Activated B cell treated with CpG ODN at 0.5 μM for 24 hours (primary cell): ENCODE data around the gene NPAS2. TPM values are rescaled to one million over a fixed set of nuclear protein-coding genes. Genes with fewer than 3 reads are reported as not detected.

ENCODE experiments used
- ATAC-seq: fragments of 200-7000 bp; cut with Tn5 transposase; one replicate; pipeline ENCODE4 v1.10.0; 2021; ENCODE audit warnings: low read depth, mild to moderate bottlenecking, moderate library complexity
- CTCF ChIA-PET: fragments of 350-600 bp; sonication (Branson Sonifier 250); formaldehyde crosslinking; loops from one replicate; lab custom pipeline; 2021; ENCODE audit warnings: antibody characterized with exemption; lab: Charles Lee
- POLR2A ChIA-PET: fragments of 350-600 bp; sonication (Branson Sonifier 250); formaldehyde crosslinking; loops from one replicate; lab custom pipeline; 2021; ENCODE audit warnings: antibody characterized with exemption; lab: Charles Lee
- DNase-seq: peaks from one replicate; pipeline ENCODE4 v3.0.0; 2022
- H3K27ac Mint-ChIP-seq: one replicate; pipeline ENCODE4 v1.8.0; 2020; ENCODE audit warnings: mixed read lengths
- H3K27me3 Mint-ChIP-seq: one replicate; pipeline ENCODE4 v1.8.0; 2021; ENCODE audit warnings: mixed read lengths
- H3K36me3 Mint-ChIP-seq: one replicate; pipeline ENCODE4 v1.8.0; 2021; ENCODE audit warnings: low read depth, mixed read lengths
- H3K4me1 Mint-ChIP-seq: one replicate; pipeline ENCODE4 v1.8.0; 2021; ENCODE audit warnings: mixed read lengths
- H3K4me3 Mint-ChIP-seq: one replicate; pipeline ENCODE4 v1.8.0; 2020; ENCODE audit warnings: mild to moderate bottlenecking, mixed read lengths
- H3K9me3 Mint-ChIP-seq: one replicate; pipeline ENCODE4 v1.8.0; 2020; ENCODE audit warnings: mixed read lengths
- intact Hi-C: fragments of 100-400 bp; cut with micrococcal nuclease; formaldehyde crosslinking; loops from one replicate; pipeline ENCODE4 v1.15.1; 2024
- total RNA-seq: library from RNA; stranded (reverse); gene quantifications from 2 replicates; pipeline ENCODE4 v1.2.3, GENCODE V29; 2022
- TF ChIP-seq, protein P1 (sequence below): fragments of 200-600 bp; IDR thresholded peaks from one replicate; pipeline ENCODE4 v1.8.0; 2022; ENCODE audit warnings: antibody characterized with exemption, mild to moderate bottlenecking

The NPAS2 gene
- total RNA-seq, 1 donor from 2014 or later: not detected

DNA sequence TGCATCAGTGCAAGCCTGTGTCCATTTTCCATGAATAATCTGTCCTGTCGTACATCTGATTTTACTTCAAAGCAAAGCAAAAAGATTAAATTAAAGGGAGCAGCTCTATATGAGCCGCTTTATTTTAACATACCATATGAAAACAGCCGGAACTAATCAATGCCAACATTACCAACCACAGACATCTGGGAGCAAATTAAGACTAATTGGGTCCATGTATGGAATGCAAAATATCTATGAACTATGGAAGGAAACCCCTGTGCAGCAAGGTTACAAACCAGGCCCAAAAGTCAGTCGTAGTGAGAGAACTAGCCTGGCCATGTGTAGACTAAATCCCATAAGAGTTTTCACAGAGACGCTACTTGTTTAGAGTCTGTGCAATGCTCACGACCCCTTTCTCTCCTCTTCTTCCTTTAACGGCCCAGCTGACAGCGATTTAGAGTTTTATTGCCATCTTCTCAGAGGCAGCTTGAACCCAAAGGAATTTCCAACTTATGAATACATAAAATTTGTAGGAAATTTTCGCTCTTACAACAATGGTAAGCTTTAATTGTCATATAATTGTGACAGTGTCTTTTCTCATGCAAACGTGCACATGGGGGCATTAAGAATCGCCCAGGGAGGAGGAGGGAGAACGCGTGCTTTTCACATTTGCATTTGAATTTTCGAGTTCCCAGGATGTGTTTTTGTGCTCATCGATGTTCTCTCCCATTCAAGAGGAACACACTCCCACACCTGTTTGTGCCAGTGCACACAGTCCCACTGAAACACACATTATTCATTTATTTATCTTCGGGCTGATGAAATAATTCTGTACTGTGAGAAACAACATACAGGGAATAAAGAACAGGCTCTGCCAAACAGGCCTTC, 129.2 kb downstream of the NPAS2 start:
- ChIA-PET CTCF (no interaction called here), POLR2A (interaction anchor here (0.8 kb wide), 1 partner anchor 352 kb away, joined by 3 read pairs; no protein-coding TSS in a partner anchor)
- Mint-ChIP-seq H3K36me3 (no peaks in the 10 kb centered on the region), H3K27me3 (peaks cover 20% of the 10 kb centered on the region), H3K27ac (no peak overlapping the region), H3K9me3 (no peaks in the 10 kb centered on the region), H3K4me1 (no peaks in the 10 kb centered on the region), H3K4me3 (no peak overlapping the region)
- intact Hi-C loops: no loop called here
- TF ChIP-seq, protein P1, sequence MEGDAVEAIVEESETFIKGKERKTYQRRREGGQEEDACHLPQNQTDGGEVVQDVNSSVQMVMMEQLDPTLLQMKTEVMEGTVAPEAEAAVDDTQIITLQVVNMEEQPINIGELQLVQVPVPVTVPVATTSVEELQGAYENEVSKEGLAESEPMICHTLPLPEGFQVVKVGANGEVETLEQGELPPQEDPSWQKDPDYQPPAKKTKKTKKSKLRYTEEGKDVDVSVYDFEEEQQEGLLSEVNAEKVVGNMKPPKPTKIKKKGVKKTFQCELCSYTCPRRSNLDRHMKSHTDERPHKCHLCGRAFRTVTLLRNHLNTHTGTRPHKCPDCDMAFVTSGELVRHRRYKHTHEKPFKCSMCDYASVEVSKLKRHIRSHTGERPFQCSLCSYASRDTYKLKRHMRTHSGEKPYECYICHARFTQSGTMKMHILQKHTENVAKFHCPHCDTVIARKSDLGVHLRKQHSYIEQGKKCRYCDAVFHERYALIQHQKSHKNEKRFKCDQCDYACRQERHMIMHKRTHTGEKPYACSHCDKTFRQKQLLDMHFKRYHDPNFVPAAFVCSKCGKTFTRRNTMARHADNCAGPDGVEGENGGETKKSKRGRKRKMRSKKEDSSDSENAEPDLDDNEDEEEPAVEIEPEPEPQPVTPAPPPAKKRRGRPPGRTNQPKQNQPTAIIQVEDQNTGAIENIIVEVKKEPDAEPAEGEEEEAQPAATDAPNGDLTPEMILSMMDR: no peak
- ATAC-seq: no peak
- no peak for DNase-seq

DNA sequence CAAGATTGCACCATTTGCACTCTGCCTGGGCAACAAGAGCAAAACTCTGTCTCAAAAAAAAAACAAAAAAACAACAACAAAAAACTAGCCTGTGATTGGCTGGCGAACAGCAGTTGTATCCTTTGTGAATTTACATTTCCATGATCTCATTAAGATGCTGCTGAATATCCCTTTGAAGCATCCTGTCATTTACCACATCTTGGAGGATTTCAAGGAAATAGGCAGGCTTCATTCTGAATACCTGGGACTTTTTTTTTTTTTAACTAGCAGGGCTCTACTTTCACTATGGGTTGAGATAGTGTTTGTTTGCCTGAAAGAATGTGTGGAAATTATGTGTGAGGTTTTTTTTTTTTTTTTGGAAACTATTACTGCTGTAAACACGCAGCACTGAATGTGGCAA, 132.6 kb downstream of the NPAS2 start:
- Mint-ChIP-seq H3K9me3 (peaks cover 2% of the 10 kb centered on the region), H3K4me1 (no peaks in the 10 kb centered on the region), H3K36me3 (no peaks in the 10 kb centered on the region), H3K27me3 (peaks cover 18% of the 10 kb centered on the region), H3K4me3 (no peak overlapping the region), H3K27ac (no peak overlapping the region)
- intact Hi-C loops: no loop called here
- DNase-seq (no peak), ATAC-seq (no peak)
- ChIA-PET CTCF (no interaction called here), POLR2A (no interaction called here)
- TF ChIP-seq, protein P1: no peak

GRCh38 chr2:100953406-100954043, 133.6 kb downstream of the NPAS2 start:
- no peak for DNase-seq
- peaks cover 2% of the 10 kb centered on the region for H3K9me3 Mint-ChIP-seq
- TF ChIP-seq, protein P1: no peak
- no peak overlapping the region for H3K27ac Mint-ChIP-seq
- intact Hi-C loops: no loop called here
- H3K27me3 Mint-ChIP-seq: peaks cover 21% of the 10 kb centered on the region
- no peak for ATAC-seq
- no peak overlapping the region for H3K4me3 Mint-ChIP-seq
- ChIA-PET CTCF (no interaction called here), POLR2A (no interaction called here)
- no peaks in the 10 kb centered on the region for H3K4me1 Mint-ChIP-seq
- no peaks in the 10 kb centered on the region for H3K36me3 Mint-ChIP-seq

- Mint-ChIP-seq H3K36me3 (no peaks in the 10 kb centered on the region), H3K27ac (no peak overlapping the region), H3K9me3 (peaks cover 2% of the 10 kb centered on the region), H3K27me3 (peaks cover 19% of the 10 kb centered on the region), H3K4me1 (no peaks in the 10 kb centered on the region), H3K4me3 (no peak overlapping the region)
- POLR2A ChIA-PET: no interaction called here
- intact Hi-C loops: no loop called here
- DNase-seq (no peak), ATAC-seq (no peak)
- CTCF ChIA-PET: no interaction called here
- TF ChIP-seq, protein P1: no peak
Observed at GRCh38 chr2:100954044-100954420, 134.1 kb downstream of the NPAS2 start.

DNA sequence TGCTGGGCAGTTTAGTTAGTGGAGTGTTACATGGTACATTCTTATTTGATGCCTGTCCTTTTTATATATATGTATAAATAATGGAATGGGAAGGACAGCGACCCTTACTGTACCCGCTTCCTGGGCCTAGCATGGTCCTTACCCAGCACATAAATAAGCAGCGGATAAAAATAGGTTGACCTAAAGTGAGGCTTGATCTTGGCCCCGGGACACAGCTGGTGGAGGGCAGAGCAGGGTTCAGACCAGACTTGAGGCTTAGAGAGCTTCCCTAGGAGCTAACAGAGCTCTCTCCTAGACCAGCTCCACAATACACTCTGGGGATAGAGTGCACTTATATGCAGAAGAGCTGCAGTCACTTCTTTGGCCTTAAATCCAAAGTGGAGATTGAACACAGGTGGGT, 135.3 kb downstream of the NPAS2 start:
- no peaks in the 10 kb centered on the region for H3K36me3 Mint-ChIP-seq
- no peaks in the 10 kb centered on the region for H3K4me1 Mint-ChIP-seq
- ChIA-PET CTCF (no interaction called here), POLR2A (no interaction called here)
- peaks cover 17% of the 10 kb centered on the region for H3K27me3 Mint-ChIP-seq
- ATAC-seq (no peak), DNase-seq (no peak)
- H3K27ac Mint-ChIP-seq: no peak overlapping the region
- H3K9me3 Mint-ChIP-seq: peaks cover 2% of the 10 kb centered on the region
- intact Hi-C loops: no loop called here
- TF ChIP-seq, protein P1: no peak
- no peak overlapping the region for H3K4me3 Mint-ChIP-seq
